MM.1S (cell line): ENCODE results near the gene PIBF1.

Experiments
- DNase-seq: peaks from one replicate; pipeline ENCODE4 v3.0.0-alpha.2; 2015
- H2AFZ ChIP-seq: fragments of 300-600 bp; sonication (generic); 2 replicates; pipeline ENCODE4 v1.6.0; 2016; ENCODE audit warnings: antibody characterized with exemption, low read length
- H3F3A ChIP-seq: fragments of 300-600 bp; sonication (generic); 2 replicates; pipeline ENCODE4 v1.6.1; 2016; ENCODE audit warnings: mild to moderate bottlenecking, antibody characterized with exemption, low read length, moderate library complexity, mixed read lengths; ENCODE audit not compliant: insufficient read depth
- H3K27ac ChIP-seq: fragments of 300-600 bp; sonication (generic); 2 replicates; pipeline ENCODE4 v1.5.1; 2016; ENCODE audit warnings: mild to moderate bottlenecking, low read length
- H3K27me3 ChIP-seq: fragments of 300-600 bp; sonication (generic); replicated peaks from 2 replicates; pipeline ENCODE4 v1.6.0; 2016; ENCODE audit warnings: low read length; ENCODE audit not compliant: insufficient read depth
- H3K36me3 ChIP-seq: fragments of 300-600 bp; sonication (generic); replicated peaks from 2 replicates; pipeline ENCODE4 v1.6.1; 2016; ENCODE audit warnings: mild to moderate bottlenecking, low read length, mixed read lengths; ENCODE audit not compliant: insufficient read depth
- H3K4me1 ChIP-seq: fragments of 300-600 bp; sonication (generic); 2 replicates; pipeline ENCODE4 v1.6.1; 2016; ENCODE audit warnings: low read length, mixed read lengths
- H3K4me2 ChIP-seq: fragments of 300-600 bp; sonication (generic); 2 replicates; pipeline ENCODE4 v1.6.0; 2016; ENCODE audit warnings: low read depth, low read length
- H3K4me3 ChIP-seq: fragments of 300-600 bp; sonication (generic); 2 replicates; pipeline ENCODE4 v1.5.1; 2016; ENCODE audit warnings: low read length, mixed read lengths
- H3K79me2 ChIP-seq: fragments of 300-600 bp; sonication (generic); 2 replicates; pipeline ENCODE4 v1.6.1; 2016; ENCODE audit warnings: mixed run types, low read length, mixed read lengths
- H3K9ac ChIP-seq: fragments of 300-600 bp; sonication (generic); 2 replicates; pipeline ENCODE4 v1.6.1; 2016; ENCODE audit warnings: low read length, mixed read lengths
- H3K9me2 ChIP-seq: fragments of 300-600 bp; sonication (generic); replicated peaks from 2 replicates; pipeline ENCODE4 v1.6.1; 2016; ENCODE audit warnings: mild to moderate bottlenecking, low read length, mixed read lengths; ENCODE audit not compliant: insufficient read depth
- H3K9me3 ChIP-seq: fragments of 300-600 bp; sonication (generic); replicated peaks from 2 replicates; pipeline ENCODE4 v1.6.1; 2016; ENCODE audit warnings: mild to moderate bottlenecking, low read length, mixed read lengths; ENCODE audit not compliant: insufficient read depth
- H4K20me1 ChIP-seq: fragments of 300-600 bp; sonication (generic); 2 replicates; pipeline ENCODE4 v1.6.1; 2016; ENCODE audit warnings: mild to moderate bottlenecking, low read length, moderate library complexity, mixed read lengths; ENCODE audit not compliant: insufficient read depth
- CTCF ChIP-seq: fragments of 300-600 bp; sonication (generic); IDR thresholded peaks from 2 replicates; pipeline ENCODE4 v1.5.1; 2016; ENCODE audit warnings: antibody characterized with exemption, low read length, mixed read lengths
- EZH2 ChIP-seq: fragments of 300-600 bp; sonication (generic); optimal IDR thresholded peaks from 2 replicates; pipeline ENCODE3; 2017; ENCODE audit warnings: low read depth, mild to moderate bottlenecking, antibody characterized with exemption, low read length, mixed read lengths
- EZH2phosphoT487 ChIP-seq: fragments of 300-600 bp; sonication (generic); IDR thresholded peaks from 2 replicates; pipeline ENCODE4 v1.6.1; 2018; ENCODE audit warnings: antibody characterized with exemption, low read length

PIBF1 gene

GRCh38 chr13:72953391-72953965, 171.5 kb downstream of the PIBF1 start:
- H3K79me2 ChIP-seq = no peaks in the 10 kb centered on the region
- no peaks in the 10 kb centered on the region for H3F3A ChIP-seq
- H3K4me2 ChIP-seq = no peak overlapping the region
- H3K9me3 ChIP-seq = no peaks in the 10 kb centered on the region
- no peaks in the 10 kb centered on the region for H4K20me1 ChIP-seq
- DNase-seq = no peak
- no peaks in the 10 kb centered on the region for H3K27me3 ChIP-seq
- H3K9me2 ChIP-seq = no peaks in the 10 kb centered on the region
- no peak overlapping the region for H3K4me3 ChIP-seq
- no peaks in the 10 kb centered on the region for H3K4me1 ChIP-seq
- TF ChIP-seq EZH2phosphoT487 (no peak), CTCF (no peak), EZH2 (no peak)
- H3K36me3 ChIP-seq = no peaks in the 10 kb centered on the region
- H3K9ac ChIP-seq = no peak overlapping the region
- H2AFZ ChIP-seq = no peak overlapping the region
- H3K27ac ChIP-seq = no peak overlapping the region

GRCh38 chr13:72959643-72960042, 177.7 kb downstream of the PIBF1 start:
- no peak overlapping the region for H3K4me2 ChIP-seq
- no peaks in the 10 kb centered on the region for H3K27me3 ChIP-seq
- H3K36me3 ChIP-seq = no peaks in the 10 kb centered on the region
- H3K9me3 ChIP-seq = no peaks in the 10 kb centered on the region
- no peak overlapping the region for H3K9ac ChIP-seq
- no peaks in the 10 kb centered on the region for H3K79me2 ChIP-seq
- DNase-seq = no peak
- H3K4me3 ChIP-seq = no peak overlapping the region
- H4K20me1 ChIP-seq = no peaks in the 10 kb centered on the region
- TF ChIP-seq EZH2phosphoT487 = no peak
- TF ChIP-seq EZH2 = no peak
- no peak for TF ChIP-seq CTCF
- no peaks in the 10 kb centered on the region for H3F3A ChIP-seq
- H3K9me2 ChIP-seq = no peaks in the 10 kb centered on the region
- H3K4me1 ChIP-seq = no peaks in the 10 kb centered on the region
- H2AFZ ChIP-seq = no peak overlapping the region
- H3K27ac ChIP-seq = no peak overlapping the region

- Histone ChIP-seq H3K9me3 (no peaks in the 10 kb centered on the region), H3K27ac (no peak overlapping the region), H3K4me1 (no peaks in the 10 kb centered on the region), H3K9ac (no peak overlapping the region), H3K9me2 (no peaks in the 10 kb centered on the region), H3K4me2 (no peak overlapping the region), H2AFZ (no peak overlapping the region), H3K27me3 (no peaks in the 10 kb centered on the region), H3F3A (no peaks in the 10 kb centered on the region), H4K20me1 (no peaks in the 10 kb centered on the region), H3K4me3 (no peak overlapping the region), H3K36me3 (no peaks in the 10 kb centered on the region), H3K79me2 (no peaks in the 10 kb centered on the region)
- TF ChIP-seq EZH2phosphoT487 = no peak
- no peak for TF ChIP-seq CTCF
- TF ChIP-seq EZH2 = no peak
- no peak for DNase-seq
Measured at GRCh38 chr13:72960114-72960513, 178.2 kb downstream of the PIBF1 start.
